GM18873 (cell line): ENCODE measurements around the gene CACFD1.

Experiments used
- ATAC-seq: cut with Tn5 transposase; IDR thresholded peaks from one replicate; pipeline ENCODE4 v1.9.1; 2021; ENCODE audit warnings: mild to moderate bottlenecking, moderate library complexity, moderate number of reproducible peaks; ENCODE audit not compliant: unreplicated experiment, low FRiP score

The CACFD1 gene

GRCh38 chr9:133494636-133495326 is 35.0 kb downstream of the CACFD1 start:
- ATAC-seq, result no peak

DNA sequence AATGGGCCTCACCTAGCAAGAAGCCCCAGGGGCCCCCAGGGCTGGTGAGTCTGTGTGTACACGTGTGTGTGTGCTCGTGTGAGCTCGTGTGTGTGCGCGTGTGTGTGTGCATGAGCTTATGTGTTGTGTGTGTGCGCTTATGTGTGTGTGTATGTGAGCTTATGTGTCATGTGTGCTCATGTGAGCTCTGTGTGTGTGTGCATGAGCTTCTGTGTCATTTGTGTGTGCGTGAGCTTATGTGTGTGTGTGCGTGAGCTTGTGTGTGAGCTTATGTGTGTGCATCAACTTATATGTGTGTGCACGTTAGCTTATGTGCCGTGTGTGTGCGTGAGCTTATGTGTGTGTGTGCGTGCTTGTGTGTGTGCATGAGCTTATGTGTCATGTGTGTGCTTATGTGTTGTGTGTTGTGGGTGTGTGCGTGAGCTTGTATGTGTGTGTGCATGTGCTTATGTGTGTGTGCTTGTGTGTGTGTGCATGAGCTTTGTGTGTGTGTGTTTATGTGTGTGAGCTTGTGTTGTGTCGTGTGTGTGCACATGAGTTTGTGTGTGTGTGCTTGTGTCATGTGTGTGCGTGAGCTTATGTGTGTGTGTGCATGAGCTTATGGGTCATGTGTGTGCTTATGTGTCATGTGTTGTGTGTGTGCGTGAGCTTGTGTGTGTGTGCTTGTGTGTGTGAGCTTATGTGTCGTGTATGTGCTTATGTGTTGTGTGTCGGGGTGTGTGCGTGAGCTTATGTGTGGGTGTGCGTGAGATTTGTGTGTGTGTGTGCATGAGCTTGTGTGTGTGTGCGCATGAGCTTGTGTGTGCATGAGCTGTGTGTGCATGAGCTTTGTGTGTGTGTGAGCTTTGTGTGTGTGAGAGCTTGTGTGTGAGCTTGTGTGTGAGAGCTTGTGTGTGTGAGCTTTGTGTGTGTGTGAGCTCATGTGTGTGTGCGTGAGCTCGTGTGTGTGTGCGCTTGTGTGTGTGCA is 35.8 kb downstream of the CACFD1 start:
- no peak for ATAC-seq

- no peak for ATAC-seq
Observed at GRCh38 chr9:133496861-133497842, 37.4 kb downstream of the CACFD1 start.

DNA sequence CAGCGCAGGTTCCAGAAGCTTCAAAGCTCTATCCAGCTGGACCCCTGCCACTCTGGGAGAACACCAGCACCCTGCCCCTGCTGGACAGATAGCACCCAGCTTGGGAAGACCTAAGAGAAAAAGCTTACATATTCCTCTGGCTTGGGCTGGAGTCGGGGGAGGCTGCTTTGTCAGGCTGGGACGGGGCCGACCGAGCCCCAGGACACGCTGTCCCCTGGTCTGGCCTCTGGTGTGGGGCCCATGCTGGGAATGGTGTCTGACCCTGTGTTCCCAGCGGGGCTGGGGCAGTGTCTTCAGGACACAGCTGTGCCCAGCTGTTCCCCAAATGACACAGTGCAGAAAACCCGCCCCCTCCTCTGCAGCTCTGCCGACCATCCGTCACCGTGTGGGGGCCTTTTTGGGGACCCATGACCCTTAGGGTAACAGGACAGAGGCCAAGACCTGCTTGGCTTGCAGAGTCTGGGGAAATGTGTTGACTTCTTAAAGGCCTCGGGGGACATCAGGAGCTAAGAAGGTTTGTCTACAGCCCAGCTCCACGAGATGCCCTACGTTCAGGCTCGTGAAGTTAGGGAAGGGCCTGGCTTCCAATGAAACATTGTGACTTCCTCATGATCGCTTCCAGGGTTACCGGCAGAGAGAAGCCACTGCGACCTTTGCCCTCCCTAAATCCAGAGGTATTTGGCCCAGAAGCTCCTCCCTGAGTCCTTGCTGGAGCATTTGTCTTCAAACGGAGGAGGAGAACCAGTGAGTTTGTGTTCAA is 39.5 kb downstream of the CACFD1 start:
- ATAC-seq, result no peak

GRCh38 chr9:133499892-133500270 is 40.1 kb downstream of the CACFD1 start:
- ATAC-seq, result no peak

DNA sequence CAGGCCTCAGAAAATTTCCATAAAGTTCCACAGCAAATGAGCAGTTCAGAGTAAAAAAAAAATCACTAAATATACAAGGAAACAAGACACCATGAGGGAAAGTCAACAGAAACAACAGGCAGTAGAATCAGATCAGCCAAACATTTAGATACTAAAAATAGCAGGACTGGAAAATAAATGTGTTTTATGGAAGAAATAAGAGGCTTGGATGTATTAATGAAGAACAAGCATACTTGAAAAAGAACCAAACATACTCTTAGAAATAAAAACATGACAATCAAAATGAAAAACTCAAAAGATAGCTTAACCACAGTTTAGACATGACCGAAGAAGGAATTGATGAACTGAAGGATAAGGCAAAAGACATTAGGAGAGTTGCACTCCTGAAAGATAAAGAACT is 42.3 kb downstream of the CACFD1 start:
- ATAC-seq, result no peak

DNA sequence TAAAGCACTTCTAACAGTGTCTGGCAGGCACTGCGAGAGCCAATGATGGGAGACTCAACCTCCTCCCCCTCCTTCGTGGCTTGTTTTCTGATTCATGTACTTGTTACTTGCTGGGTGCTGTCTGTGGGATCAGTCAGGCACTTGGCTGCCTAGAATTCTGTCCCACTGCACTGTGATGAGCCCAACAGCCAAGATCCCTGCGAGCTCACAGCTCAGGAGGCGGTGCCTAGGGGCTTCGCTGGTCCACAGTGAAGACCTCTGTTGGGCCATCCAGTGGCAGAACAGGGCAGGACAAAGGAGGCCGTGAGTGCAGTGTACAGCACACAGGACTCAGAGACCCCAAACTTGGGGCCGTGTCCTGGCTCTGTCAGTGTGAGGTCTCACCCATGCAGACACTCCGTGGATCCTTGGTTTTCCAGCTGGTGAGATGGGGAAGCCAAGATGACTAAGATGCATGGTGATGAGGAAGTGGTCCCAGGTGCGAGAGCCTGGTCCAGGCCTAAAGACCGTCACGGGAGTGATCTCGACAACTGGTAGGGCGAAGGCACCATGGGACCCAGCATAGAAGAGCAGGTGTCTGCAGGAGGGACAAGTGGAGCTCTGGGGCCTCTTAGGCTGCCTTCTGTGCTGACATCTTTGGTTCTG is 45.5 kb downstream of the CACFD1 start:
- ATAC-seq, result no peak

GRCh38 chr9:133505901-133506652 is 46.3 kb downstream of the CACFD1 start:
- no peak for ATAC-seq

DNA sequence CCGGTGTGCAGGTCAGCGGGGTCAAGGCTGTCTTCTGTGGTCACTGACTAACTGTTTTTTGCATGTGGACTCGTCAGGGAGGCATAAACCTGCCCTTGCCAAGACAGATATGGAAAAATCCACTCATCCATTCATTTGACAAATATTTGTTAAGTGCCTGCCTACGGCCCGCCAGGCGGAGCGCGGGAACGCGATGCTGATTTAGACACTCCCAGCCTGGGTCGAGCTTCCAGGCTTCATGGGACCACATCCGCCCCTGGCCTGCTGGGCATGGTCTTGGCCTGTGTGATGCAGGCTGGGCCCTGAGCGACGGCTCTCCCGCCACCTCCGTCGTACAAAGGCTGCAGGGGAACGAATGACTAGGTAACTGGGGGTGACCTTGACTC is 46.9 kb downstream of the CACFD1 start:
- no peak for ATAC-seq

DNA sequence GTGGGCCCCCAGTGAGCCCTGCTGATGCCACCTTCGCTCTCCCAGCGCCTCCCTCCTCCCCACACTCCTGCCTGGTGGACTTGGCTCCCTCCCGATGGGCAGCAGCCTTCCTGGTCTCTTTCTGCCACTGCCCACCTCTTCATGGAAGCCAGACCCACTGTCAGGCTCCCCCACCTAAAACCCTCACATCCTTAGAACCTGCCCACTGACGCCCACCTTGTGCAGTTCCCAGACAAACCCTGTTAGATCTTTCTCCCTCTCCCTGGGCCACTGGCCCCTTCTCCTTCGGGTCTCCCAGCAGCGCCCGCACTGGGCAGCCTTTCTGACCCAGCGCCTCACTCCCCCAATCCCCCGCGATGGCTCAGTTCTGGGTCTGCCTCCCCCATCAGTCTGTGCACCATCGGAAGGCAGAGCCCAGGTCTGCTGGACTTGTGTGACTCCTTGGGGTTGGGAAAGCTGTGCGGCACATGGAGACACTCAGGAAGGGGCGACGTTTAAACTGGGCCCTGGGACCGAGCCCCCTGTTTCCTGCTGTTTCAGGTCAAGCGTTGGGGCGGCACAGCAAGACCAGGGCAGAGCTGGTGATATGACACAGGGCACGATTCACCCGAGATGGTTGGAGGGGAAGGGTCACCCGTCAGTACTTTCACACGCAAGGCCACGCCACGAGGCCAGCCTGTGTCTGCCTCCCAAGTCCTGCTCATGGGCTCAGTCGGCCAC is 47.6 kb downstream of the CACFD1 start:
- no peak for ATAC-seq

GRCh38 chr9:133508046-133508445 is 48.3 kb downstream of the CACFD1 start:
- ATAC-seq, result no peak

GRCh38 chr9:133509179-133510083 is 49.7 kb downstream of the CACFD1 start:
- ATAC-seq, result no peak

- no peak for ATAC-seq
Observed at GRCh38 chr9:133510926-133511505, 51.2 kb downstream of the CACFD1 start.

- no peak for ATAC-seq
Observed at GRCh38 chr9:133511607-133512006, 51.8 kb downstream of the CACFD1 start.

DNA sequence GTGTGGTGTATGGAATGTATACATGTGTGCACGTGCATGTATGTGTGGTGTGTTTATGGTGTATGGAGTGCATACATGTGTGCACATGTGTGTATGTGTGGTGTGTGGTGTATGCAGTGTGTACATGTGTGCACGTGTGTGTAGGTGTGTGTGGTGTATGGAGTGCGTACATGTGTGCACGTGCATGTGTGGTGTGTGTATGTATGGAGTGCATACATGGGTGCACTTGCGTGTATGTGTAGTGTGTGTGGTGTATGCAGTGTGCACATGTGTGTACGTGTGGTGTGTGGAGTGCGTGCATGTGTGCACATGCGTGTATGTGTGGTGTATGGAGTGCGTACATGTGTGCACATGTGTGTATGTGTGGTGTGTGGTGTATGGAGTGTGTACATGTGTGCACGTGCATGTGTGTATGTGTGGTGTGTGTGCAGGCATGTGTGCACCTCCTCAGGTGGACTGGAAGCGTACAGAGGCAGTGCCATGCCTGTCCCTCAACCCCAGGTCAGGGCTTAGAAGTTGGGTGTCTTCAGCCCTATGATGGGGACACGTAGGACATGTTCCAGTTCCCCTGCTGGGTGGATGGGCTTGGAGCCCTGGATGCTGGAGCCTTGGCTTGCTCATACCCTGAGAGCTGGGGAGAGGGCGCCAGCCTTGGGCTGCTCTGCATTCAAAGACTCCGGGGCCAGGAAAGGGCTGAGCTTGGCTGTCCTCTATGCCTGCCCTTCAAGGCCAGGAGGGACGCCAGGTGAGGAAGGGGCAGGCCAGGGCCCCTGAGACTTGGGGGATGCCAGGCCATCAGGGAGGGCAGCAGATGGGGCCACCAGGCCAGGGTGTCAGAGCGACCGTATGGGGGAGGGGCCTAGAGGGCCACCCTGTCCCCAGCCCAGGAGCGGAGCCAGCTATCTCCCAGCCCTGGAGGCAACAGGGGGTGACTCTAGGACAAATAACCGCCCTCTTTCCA is 52.8 kb downstream of the CACFD1 start:
- ATAC-seq, result no peak
